Epithelial cell of proximal tubule (primary cell): Measurements from ENCODE around the gene YEATS2. TPM values are rescaled to one million over a fixed set of nuclear protein-coding genes. Genes with fewer than 3 reads are reported as not detected.

Experiments
- DNase-seq: peaks from one replicate; pipeline ENCODE4 v3.0.0-alpha.2; 2011; ENCODE audit warnings: low read depth
- H3K4me3 ChIP-seq: 2 replicates; pipeline ENCODE4 v1.5.1; 2011; ENCODE audit warnings: low read depth, mild to moderate bottlenecking, low read length
- CTCF ChIP-seq: conservative IDR thresholded peaks from 2 replicates; pipeline ENCODE4 v1.5.1; 2012; ENCODE audit warnings: low read depth, mild to moderate bottlenecking, low read length
- total RNA-seq: library from RNA; depleted of rRNA; stranded (reverse); fragments of >200 nt; gene quantifications from 2 replicates; pipeline ENCODE4 v1.2.3, GENCODE V29; 2015

Gene YEATS2
- total RNA-seq, 1 donor from 2014 or later: 33.7 TPM

- DNase-seq: no peak
- H3K4me3 ChIP-seq: no peak overlapping the region
- no peak for TF ChIP-seq CTCF
Observed at GRCh38 chr3:183790700-183791099, 93.1 kb downstream of the YEATS2 start.

GRCh38 chr3:183792976-183793375, 95.4 kb downstream of the YEATS2 start:
- no peak overlapping the region for H3K4me3 ChIP-seq
- no peak for DNase-seq
- no peak for TF ChIP-seq CTCF

- H3K4me3 ChIP-seq: no peak overlapping the region
- no peak for DNase-seq
- no peak for TF ChIP-seq CTCF
Observed at GRCh38 chr3:183794452-183794851, 96.9 kb downstream of the YEATS2 start.

GRCh38 chr3:183796372-183796771, 98.8 kb downstream of the YEATS2 start:
- no peak for TF ChIP-seq CTCF
- H3K4me3 ChIP-seq: no peak overlapping the region
- DNase-seq: no peak

GRCh38 chr3:183797996-183798395, 100.4 kb downstream of the YEATS2 start:
- no peak for DNase-seq
- no peak for TF ChIP-seq CTCF

GRCh38 chr3:183799461-183799860, 101.9 kb downstream of the YEATS2 start:
- TF ChIP-seq CTCF: no peak
- no peak for DNase-seq

More at GRCh38 chr3:183797996-183798395, 100.4 kb downstream of the YEATS2 start:
- no peak overlapping the region for H3K4me3 ChIP-seq

GRCh38 chr3:183800243-183800863, 102.8 kb downstream of the YEATS2 start:
- no peak overlapping the region for H3K4me3 ChIP-seq
- no peak for TF ChIP-seq CTCF
- DNase-seq: no peak

More at GRCh38 chr3:183799461-183799860, 101.9 kb downstream of the YEATS2 start:
- H3K4me3 ChIP-seq: no peak overlapping the region
